ENCODE measurements around the gene TNP2.

TNP2 gene

GRCh38 chr16:11249233-11250061 is 19.7 kb downstream of the TNP2 start:
- no peak overlapping the region for H3K27ac ChIP-seq
- no peak for DNase-seq (ENCODE audit: low spot score)
- TF ChIP-seq CTCF (conservative IDR thresholded peaks at IDR 0.05; ENCODE audit: low read depth): no peak
- POLR2A ChIA-PET (ENCODE audit: low non-redundant PET): no interaction called here
- CTCF ChIA-PET: no interaction called here

- ChIA-PET CTCF (no interaction called here), POLR2A (ENCODE audit: low non-redundant PET) (no interaction called here)
- DNase-seq (ENCODE audit: low spot score): no peak
- no peak overlapping the region for H3K27ac ChIP-seq
- TF ChIP-seq CTCF (conservative IDR thresholded peaks at IDR 0.05; ENCODE audit: low read depth): no peak
These were observed 21.0 kb downstream of the TNP2 start for GRCh38 chr16:11248133-11248532.

GRCh38 chr16:11245988-11246387 is 23.1 kb downstream of the TNP2 start:
- CTCF ChIA-PET: no interaction called here
- no peak for TF ChIP-seq CTCF (conservative IDR thresholded peaks at IDR 0.05; ENCODE audit: low read depth)
- no peak for DNase-seq (ENCODE audit: low spot score)
- H3K27ac ChIP-seq: no peak overlapping the region
- POLR2A ChIA-PET (ENCODE audit: low non-redundant PET): no interaction called here

GRCh38 chr16:11245222-11245737 is 23.8 kb downstream of the TNP2 start:
- ChIA-PET CTCF (no interaction called here), POLR2A (ENCODE audit: low non-redundant PET) (no interaction called here)
- no peak for DNase-seq (ENCODE audit: low spot score)
- no peak for TF ChIP-seq CTCF (conservative IDR thresholded peaks at IDR 0.05; ENCODE audit: low read depth)
- H3K27ac ChIP-seq: no peak overlapping the region

GRCh38 chr16:11242658-11243057 is 26.5 kb downstream of the TNP2 start:
- DNase-seq (ENCODE audit: low spot score): no peak
- POLR2A ChIA-PET (ENCODE audit: low non-redundant PET): no interaction called here
- TF ChIP-seq CTCF (conservative IDR thresholded peaks at IDR 0.05; ENCODE audit: low read depth): no peak
- no peak overlapping the region for H3K27ac ChIP-seq
- CTCF ChIA-PET: no interaction called here

- no peak overlapping the region for H3K27ac ChIP-seq
- POLR2A ChIA-PET (ENCODE audit: low non-redundant PET): no interaction called here
- CTCF ChIA-PET: no interaction called here
- no peak for TF ChIP-seq CTCF (conservative IDR thresholded peaks at IDR 0.05; ENCODE audit: low read depth)
- DNase-seq (ENCODE audit: low spot score): no peak
These were observed 27.5 kb downstream of the TNP2 start for GRCh38 chr16:11241480-11242204.
